GM18907 (cell line): Measurements from ENCODE around the gene FFAR3.
A peak's percentile ranks its signal among the peaks of the same experiment; 100 is the strongest.

Source experiments
- ATAC-seq: cut with Tn5 transposase; IDR thresholded peaks from one replicate; pipeline ENCODE4 v1.9.1; 2021; ENCODE audit warnings: mild to moderate bottlenecking, moderate library complexity; ENCODE audit not compliant: unreplicated experiment

The FFAR3 gene

GRCh38 chr19:35357867-35358573 is at the start of gene FFAR3:
TSS of gene FFAR3 (plus strand) at chr19:35358460. CDS start at chr19:35358891, 431 bp downstream.
- no peak for ATAC-seq

- no peak for ATAC-seq
These were observed 49.4 kb upstream of the FFAR3 start for GRCh38 chr19:35308910-35309309.

- no peak for ATAC-seq
These were observed 48.6 kb upstream of the FFAR3 start for GRCh38 chr19:35309481-35310279.

- no peak for ATAC-seq
These were observed 47.9 kb upstream of the FFAR3 start for GRCh38 chr19:35310331-35310730.

- no peak for ATAC-seq
These were observed 47.3 kb upstream of the FFAR3 start for GRCh38 chr19:35310811-35311465.

GRCh38 chr19:35311901-35312665 is 46.2 kb upstream of the FFAR3 start:
- ATAC-seq, result no peak

GRCh38 chr19:35313587-35313986 is 44.7 kb upstream of the FFAR3 start:
- ATAC-seq, result no peak

- ATAC-seq, result no peak
These were observed 44.2 kb upstream of the FFAR3 start for GRCh38 chr19:35314031-35314430.

- ATAC-seq, result no peak
These were observed 43.3 kb upstream of the FFAR3 start for GRCh38 chr19:35314858-35315470.

- no peak for ATAC-seq
These were observed 42.4 kb upstream of the FFAR3 start for GRCh38 chr19:35315883-35316282.

- ATAC-seq, result no peak
These were observed 41.7 kb upstream of the FFAR3 start for GRCh38 chr19:35316560-35316959.

GRCh38 chr19:35317464-35318043 is 40.7 kb upstream of the FFAR3 start:
- ATAC-seq, result no peak

GRCh38 chr19:35318679-35319448 is 39.4 kb upstream of the FFAR3 start:
- no peak for ATAC-seq

GRCh38 chr19:35320065-35320713 is 38.1 kb upstream of the FFAR3 start:
- no peak for ATAC-seq

GRCh38 chr19:35321291-35321690 is 37.0 kb upstream of the FFAR3 start:
- no peak for ATAC-seq

- no peak for ATAC-seq
These were observed 36.2 kb upstream of the FFAR3 start for GRCh38 chr19:35322014-35322413.

GRCh38 chr19:35327642-35328041 is 30.6 kb upstream of the FFAR3 start:
- ATAC-seq, result no peak

- ATAC-seq, result peak; percentile 30
These were observed 29.4 kb upstream of the FFAR3 start, which contains the start of gene CD22 for GRCh38 chr19:35328851-35329285. TSS of gene CD22 (plus strand) at chr19:35329187. CDS start at chr19:35332041, 2,854 bp downstream.

GRCh38 chr19:35329323-35329722 is 28.9 kb upstream of the FFAR3 start:
- ATAC-seq, result no peak
